Measurements from ENCODE around the gene TNFAIP2.

Gene TNFAIP2

DNA sequence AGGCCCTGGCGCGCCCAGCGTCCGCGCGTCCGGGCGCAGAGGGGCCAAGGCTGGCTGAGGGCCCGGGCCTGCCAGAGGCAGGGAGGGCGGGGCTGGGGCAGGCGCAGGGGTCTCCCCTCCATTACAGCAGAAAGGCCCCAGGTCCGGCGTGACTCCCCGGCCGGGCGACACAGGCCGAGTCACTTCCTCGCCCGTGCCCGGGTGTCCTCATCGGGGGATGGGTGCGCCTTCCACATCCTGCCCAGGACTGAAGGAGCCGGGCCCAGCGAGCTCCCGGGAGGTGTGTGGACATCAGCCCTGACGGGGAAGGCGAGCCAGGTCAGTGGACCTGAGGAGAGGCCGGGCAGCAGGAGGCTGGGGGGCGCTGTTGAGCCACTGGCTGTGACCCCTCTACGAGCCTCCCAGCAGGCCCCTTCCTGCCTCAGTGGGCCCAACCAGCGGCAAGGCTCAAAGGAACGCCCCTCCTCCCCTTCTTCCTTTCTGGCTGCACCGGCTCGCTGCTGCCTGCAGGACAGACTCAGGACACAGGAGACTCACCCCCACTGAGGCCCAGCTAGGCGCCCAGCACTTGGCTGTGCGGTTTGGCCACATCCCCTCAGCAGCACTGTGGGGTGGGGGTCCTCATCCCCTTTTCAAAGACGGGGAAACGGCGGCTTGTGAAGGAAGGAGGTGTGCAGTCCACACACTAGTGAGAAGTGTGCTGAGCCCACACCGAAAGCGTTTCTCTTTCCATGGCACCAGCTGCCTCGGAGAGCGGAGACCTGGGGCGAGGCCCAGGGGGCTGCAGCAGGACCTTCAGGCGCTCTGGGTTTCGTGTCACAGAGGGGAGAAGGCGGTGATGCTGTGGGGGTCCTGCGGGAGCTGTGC lies 606 bp downstream of the TNFAIP2 start:
- DNase-seq, result no peak

GRCh38 chr14:103124501-103125001 lies 1.3 kb downstream of the TNFAIP2 start:
- no peak for DNase-seq

DNA sequence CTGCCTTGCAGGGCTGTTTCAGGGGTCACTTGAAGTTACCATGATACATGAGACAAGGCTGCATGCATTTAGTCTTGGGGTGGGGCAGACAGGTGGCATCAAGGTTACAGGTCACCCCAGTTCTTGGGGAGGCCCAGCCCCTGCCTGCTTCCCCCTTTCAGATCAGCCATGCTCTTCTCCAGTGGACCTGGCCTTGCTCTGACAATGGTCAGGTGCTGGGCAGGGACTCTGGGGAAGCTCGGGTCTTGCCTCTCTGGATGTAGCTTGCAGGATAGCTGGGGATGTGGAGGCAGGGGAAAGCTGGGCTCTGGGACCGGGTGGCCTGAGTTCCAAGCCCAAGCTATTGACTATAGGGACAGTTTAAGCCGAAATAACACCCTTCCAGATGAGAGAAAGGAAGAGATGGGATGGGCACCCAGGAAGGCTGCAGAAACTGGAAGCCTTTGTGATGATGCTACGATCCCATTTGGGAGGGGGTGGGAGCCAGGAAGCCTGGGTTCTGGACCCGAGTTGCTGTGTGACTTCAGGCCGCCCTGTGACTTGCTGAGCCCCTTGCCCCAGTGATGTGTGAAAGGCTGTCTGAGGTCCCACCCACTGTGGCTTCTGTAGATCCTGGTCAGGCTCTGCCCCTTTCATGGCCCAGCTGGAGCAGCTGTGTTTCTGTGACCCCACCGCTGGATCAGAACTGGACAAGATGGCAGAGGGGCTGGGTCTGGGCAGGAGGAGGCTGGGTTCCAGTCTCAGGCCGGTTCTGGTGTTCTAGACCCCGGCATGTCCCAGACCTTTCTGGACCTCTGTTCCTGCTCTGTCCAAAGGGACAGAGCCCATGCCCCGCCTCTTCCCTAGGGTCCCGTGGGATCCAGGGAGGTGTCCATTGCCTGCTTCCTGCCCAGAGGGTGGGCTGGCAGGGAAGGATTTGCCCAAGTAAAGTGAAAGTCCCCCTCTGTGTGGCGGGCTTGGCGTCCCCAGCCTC lies 2.1 kb downstream of the TNFAIP2 start:
- no peak for DNase-seq

- no peak for DNase-seq
Observed at GRCh38 chr14:103126088-103126872, 3.0 kb downstream of the TNFAIP2 start.

DNA sequence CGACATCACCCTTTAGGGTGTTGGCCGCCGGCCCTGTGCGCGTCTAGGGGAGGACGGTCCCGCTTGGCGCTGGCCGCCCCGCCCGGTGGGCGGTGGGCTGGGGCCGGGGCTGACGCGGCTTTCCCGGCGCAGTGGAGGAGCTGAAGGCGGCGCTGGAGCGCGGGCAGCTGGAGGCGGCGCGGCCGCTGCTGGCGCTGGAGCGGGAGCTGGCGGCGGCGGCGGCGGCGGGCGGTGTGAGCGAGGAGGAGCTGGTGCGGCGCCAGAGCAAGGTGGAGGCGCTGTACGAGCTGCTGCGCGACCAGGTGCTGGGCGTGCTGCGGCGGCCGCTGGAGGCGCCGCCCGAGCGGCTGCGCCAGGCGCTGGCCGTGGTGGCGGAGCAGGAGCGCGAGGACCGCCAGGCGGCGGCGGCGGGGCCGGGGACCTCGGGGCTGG lies 3.6 kb downstream of the TNFAIP2 start:
- DNase-seq, result no peak

GRCh38 chr14:103127356-103127755 lies 4.1 kb downstream of the TNFAIP2 start:
- DNase-seq, result no peak

DNA sequence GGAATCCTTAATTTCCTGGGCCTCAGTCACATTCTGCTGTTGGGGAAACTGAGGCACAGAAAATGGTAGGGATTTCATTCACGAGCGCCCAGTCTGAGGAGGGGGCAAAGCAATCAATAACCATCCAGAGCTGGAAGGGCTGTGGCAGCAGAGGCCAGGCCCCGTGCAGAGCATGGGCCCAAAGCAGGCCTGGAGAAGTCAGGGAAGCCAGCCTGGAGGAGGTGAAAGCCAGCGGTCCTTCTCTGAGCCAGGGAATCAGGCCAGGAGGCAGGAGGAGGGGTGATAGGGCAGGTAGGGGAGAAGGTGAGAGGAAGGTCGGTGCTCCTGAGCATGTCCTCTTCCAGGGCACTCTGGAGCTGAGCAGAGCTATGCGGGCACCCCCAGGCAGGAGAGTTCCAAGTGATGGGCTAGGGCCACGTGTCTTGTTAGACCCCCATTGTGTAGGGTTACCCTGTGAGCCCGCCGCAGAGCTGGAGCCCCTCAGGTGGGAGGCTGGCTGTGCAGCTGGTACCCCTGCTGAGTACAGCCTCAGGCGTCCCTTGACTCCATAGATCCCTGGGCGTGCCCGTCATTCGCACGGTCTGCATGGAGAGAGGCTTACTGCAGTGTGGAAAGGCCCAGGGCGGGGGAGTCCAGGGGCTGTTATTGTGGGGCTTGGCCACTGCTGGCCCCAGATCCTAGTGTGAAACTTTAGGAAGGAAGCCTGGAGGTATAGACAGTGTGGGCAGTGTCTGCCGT lies 4.8 kb downstream of the TNFAIP2 start:
- DNase-seq, result no peak

DNA sequence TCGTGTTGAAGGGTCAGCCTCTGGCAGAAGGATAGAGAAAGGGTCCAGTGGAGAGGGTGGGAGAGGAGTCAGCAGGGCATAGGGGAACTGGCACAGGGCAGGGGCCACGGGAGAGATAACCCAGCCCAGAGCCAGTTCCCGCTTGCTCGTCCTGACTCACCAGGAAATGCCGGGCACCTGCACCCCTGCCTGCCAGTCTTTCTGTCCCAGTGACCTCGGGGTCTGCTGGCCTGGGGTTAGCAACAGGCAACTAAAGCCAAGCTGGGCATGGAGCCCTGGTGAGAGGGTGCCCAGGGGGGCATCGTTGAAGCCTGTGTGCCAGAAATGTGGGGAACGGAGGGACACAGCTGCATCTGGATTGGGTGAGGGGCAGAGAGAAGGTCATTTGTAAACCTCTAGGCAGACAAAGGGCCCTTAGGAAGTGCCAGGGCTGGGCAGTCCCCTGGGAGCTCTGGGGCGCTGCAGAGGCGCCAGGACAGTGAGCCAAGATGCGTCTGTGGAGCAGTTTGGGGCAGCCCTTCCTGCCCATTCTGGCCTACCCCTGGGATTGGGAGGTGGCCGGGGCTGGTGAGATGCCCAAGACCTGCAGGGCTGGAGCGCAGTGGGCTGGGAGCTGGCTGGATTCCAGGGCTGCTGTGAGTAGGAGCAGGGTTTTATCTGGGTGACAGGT lies 5.5 kb downstream of the TNFAIP2 start:
- DNase-seq, result no peak

- DNase-seq, result no peak
Observed at GRCh38 chr14:103129301-103130016, 6.2 kb downstream of the TNFAIP2 start.

DNA sequence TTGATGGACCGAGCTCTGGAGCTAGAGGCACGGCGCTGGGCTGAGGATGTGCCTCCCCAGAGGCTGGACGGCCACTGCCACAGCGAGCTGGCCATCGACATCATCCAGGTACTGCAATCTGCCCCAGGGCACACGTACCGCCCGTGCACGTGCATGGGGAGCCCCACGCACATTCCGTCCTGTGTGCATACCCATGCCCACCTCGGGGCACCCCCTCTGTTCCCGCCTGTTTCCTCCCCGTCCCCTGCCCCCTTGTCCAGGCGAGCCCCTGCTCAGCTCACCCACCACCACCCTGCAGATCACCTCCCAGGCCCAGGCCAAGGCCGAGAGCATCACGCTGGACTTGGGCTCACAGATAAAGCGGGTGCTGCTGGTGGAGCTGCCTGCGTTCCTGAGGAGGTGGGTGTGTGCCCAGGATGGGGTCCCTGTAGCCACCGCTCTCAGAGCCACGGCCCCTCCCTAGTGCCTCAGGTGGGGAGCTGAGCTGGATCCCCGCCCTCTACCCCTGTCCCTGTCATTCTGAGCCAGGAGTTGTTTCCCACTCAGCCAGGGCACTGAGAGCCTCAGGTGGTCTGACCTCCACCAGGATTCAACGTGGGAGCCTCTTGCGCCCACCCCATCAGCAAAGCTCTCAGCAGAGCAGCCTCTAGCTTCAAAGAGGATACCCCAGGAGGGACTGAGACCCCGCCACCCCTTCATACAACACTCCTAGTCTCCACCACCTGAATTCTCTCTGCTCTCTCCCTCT lies 6.9 kb downstream of the TNFAIP2 start:
- no peak for DNase-seq

GRCh38 chr14:103130965-103131364 lies 7.7 kb downstream of the TNFAIP2 start:
- no peak for DNase-seq

DNA sequence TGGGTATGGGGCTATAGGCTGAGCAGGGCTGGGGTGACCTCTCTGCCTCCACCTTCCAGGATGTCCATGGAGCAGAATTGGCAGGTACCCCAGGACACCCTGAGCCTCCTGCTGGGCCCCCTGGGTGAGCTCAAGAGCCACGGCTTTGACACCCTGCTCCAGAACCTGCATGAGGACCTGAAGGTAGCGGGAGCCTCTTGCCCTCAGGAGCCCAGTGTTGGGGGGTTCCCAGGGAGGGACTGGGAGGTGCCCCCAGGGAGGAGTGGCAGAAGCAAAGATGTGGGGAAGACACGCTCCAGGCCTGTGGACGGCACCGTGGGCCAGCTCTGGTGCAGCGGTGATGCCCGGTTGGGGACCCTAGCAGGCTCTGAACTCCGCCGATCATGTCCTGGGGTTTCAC lies 8.3 kb downstream of the TNFAIP2 start:
- no peak for DNase-seq

DNA sequence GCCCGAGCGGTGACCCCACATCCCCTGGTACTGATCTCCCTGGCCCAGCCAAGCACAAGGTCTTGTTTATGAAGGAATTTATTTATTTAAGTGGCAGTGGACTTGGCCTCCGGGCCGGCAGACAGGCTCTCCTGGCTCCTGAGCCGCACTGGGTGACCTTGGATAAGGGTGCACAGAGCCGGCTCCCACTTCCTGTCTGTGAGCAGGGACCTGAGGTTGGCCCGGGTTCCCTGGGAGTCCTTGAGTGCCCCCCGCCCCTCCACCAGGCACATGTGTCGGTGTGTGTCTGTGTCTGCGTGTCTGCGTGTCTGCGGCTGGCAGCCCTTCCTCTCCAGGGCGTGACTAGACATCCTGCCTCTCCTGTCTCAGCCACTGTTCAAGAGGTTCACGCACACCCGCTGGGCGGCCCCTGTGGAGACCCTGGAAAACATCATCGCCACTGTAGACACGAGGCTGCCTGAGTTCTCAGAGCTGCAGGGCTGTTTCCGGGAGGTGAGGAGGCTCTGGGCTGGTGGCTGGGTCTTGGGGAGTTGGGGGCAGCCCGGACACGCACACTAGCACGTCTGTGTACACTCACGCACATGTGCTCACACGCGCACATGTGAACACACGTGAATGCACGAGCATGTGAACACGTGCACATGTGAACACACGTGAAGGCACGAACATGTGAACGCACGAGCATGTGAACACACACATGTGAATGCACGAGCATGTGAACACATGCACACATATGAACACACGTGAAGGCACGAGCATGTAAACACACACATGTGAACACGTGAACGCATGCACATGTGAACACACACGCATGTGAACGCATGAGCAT lies 9.3 kb downstream of the TNFAIP2 start:
- DNase-seq, result no peak

DNA sequence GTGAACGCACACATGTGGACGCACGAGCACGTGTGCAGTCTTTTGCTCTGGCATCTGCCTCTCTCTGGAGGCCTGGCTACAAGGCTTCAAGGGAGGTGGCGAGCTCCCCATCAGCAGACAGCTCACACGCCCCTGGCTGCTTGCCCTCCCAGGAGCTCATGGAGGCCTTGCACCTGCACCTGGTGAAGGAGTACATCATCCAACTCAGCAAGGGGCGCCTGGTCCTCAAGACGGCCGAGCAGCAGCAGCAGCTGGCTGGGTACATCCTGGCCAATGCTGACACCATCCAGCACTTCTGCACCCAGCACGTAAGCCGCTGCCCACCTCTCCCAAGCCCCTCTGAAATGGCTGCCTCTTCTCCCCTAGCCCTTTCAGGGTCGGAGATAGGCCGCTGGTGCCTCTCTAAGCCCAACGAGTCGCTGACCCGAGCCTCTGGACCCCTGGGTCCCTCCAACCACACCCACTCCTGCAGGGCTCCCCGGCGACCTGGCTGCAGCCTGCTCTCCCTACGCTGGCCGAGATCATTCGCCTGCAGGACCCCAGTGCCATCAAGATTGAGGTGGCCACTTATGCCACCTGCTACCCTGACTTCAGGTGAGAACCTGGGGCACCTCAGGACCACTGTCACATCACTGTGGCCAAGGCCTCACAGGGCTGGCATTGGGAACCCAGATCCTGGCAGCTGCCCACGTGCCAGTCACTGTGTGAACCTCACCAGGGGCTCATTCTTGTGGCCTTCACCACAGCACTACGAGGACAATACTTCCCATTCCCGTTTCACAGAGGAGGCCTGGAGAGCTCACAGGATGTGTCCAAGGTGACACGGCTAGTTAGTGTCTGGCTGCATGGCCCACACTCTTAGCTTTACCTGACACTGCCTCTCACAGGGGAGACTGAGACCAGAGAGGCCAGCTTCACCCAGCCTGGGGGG lies 10.2 kb downstream of the TNFAIP2 start:
- no peak for DNase-seq

DNA sequence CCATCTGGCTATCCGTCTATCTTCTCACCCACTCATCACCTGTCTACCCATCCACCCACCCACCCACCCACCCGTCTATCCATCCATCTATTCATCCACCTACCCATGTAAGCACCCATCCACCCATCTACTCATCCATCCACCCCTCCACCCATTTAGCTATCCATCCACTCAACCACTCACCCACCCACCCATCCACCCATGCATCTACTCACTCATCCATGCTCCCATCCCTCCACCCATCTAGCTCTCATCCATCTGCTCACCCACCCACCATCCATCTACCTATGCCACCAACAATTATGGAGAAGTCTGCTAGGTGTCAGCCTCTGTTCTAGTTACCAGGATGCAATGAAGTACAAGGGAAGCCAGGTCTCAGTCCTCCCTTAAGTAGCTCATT lies 11.1 kb downstream of the TNFAIP2 start:
- no peak for DNase-seq

GRCh38 chr14:103134919-103135318 lies 11.7 kb downstream of the TNFAIP2 start:
- no peak for DNase-seq

DNA sequence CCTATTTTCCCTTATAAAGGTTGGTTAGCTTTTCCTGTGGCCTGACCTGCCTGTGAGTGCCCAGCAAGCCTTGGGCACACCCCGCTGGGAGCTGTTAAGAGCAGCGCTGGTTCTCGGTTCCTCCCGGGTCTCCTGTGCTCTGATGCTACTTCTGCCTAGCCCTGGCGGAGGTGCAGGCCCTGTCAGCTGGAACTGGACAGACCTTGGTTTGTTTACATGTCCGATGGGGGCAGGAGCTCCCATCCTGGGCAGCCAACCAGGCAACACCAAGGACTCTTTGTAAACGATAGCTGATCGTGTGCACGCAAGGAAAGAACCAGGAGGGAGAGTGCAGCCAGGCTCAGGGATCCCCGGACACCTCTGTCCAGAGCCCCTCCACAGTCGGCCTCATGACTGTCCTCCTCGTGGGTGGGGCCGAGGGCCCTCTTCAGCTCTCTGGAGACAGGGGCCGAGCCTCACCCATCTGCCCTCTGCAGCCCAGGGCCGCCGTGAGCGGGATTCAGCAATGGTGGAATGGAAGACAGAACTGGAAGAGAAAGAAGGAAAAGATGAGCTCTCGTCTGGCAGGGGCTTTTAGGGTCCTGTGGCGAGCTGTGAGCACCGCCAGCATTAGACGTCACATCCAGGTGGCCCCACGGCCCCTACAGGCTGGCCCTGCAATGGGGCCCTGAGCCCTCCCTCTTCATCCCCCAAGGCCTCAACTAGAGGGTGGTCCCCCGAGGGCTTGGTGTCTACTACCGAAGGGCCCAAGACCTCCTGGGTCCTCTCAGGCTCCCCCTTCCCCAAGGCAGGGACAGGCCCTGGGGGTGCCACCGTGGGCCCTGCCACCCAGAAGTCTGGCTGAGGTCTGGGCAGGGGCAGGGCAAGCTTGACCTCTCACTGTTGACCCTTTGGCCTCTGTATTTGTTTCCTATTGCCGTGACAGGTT lies 12.3 kb downstream of the TNFAIP2 start:
- no peak for DNase-seq
